ENCODE results near the gene NINJ2.
A peak's percentile ranks its signal among the peaks of the same experiment; 100 is the strongest.

Gene NINJ2

DNA sequence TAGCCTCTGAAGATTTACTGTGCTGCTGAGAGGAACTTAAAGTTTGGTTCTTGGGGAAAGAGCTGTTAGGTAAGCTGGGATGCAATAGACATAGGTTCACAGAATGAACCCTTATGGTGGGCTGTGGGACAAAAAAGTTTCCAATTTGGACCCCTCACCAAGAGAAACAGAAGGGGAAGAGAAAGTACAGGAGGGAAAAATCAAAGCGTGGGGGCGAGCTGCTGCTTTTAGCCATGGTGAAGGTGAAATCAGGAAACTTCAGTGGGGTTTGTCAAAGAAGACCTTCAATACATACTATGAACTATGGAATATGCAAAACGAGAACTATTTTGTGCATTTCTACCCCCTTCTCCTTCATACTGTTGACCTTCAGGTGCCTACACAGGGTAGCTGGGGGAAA is 10.6 kb upstream of the NINJ2 start:
- DNase-seq (ENCODE audit: low spot score): no peak

DNA sequence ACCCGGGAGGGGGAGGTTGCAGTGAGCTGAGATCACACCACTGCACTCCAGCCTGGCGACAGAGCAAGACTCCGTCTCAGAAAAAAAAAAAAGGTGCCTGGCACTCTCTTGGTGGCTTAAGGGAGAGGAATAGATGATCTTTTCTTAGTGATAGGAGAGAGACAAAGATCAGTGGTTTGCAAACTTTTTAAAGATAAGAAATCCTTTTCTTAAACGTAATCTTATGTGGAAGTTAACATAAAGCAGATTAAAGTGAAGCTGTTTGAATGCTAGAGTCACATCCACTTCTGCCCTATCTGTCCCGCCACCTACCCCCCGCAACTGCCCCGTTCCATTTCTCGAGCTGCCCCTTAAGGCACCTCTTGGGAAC is 6.3 kb upstream of the NINJ2 start:
- no peak for DNase-seq (ENCODE audit: low spot score)

DNA sequence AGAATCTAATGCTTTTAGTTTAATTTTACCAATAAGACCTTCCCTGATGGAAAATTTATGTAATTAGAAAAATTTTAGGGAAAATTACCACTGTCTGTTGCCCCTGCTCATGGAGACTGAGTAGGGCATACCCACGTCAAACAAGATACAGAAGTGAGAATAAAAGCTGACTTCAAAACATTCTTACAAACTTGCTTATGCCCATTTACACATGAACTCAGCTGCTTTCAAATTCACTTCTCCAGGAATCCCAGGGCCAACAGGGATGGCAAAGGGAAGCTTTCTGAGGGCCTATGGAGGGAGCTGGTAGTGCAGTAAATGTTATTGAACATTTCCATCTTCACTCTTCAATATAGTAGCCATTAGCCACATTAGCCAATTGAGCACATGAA is 4.8 kb upstream of the NINJ2 start:
- DNase-seq (ENCODE audit: low spot score): no peak

DNA sequence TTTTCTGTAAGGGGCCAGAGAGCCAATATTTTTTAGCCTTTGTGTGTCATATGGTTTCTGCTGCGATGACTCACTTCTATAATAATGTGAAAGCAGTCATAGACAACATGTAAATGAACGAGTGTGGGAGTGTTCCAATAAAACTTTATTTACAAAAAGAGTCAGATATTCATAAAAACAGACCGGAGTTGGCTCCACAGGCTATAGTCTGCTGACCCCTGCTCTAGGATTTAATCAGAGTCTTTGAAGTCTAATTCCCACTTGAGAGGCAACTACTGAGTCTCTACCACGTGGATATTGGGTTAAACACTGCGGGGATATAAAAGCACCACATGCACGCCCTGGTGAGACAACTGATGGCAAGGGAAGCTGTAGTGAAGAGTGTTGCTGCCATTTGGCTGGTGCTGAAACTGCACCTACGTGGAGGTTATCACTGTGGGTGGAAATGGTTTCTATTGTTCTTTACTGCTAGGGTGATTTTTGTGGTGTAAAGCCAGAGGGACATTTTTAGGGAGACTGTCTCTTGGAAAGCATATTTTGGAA is 3.6 kb upstream of the NINJ2 start:
- no peak for DNase-seq (ENCODE audit: low spot score)

DNA sequence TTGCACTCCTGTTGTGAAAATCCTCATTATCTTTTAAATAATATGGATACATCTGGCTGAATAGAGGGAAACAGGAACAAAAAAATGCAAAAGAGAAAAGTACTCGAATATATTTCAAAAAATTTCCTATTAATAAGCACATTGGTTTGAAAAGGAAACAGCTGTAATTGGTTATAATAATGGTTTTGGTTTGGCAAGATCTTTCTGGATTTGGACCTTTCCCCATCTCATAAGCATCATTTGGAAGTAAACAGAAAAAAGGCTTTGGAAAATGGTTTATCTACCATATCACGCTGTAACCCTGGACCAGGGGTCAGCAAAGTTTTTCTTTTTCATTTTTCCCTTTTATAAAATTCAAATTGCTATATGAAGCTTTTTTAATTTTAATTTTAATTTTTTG is 2.8 kb upstream of the NINJ2 start:
- no peak for DNase-seq (ENCODE audit: low spot score)

DNA sequence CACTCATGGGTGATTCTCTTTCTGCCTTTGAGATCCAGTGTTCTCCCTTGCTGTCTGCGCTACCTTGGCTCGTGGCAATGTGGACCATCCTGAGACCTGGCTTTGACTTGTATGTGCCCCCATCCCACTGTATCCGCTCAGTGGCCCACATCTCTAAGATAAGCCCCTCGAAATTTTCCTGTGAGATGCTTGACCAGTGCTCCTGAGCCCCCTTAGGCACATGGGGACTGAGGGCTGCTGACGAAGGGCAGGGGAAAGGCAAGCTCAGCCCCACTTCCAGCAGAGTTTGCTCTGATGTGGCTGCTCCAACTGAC is 1.5 kb upstream of the NINJ2 start:
- DNase-seq (ENCODE audit: low spot score): no peak

DNA sequence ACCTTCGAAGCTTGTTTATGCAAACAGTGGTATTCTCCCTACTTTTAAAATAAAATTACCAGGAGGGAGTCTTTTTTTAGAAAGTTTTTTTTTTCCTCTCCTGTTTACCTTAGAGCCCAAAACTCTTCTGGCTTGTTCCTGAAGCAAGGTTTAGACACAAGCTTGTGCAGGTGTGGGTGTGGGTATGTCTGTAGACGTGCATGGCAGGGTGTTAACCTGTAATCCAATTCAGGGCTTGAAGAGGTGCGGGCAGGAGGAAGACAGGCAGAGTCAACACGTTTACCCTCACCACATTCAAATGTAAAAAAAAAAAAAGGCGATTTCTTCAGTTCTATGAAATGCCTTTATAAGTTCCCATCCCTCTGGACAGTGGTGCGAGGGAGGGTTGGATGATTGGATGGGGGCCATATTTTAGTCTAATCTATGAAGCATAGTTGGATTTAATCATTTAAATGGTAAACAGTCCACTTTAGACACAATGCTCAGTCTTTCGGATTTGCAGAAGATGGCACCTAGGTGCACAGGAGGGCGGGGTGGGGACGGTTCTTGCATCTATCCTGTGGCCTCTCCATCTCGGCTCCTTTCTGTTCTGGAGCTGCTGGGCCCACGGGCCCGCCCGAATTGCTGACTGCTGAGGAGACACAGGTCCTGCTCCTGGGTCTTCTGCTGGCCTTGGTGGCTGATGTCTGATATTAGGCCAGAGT is 982 bp upstream of the NINJ2 start:
- no peak for DNase-seq (ENCODE audit: low spot score)

DNA sequence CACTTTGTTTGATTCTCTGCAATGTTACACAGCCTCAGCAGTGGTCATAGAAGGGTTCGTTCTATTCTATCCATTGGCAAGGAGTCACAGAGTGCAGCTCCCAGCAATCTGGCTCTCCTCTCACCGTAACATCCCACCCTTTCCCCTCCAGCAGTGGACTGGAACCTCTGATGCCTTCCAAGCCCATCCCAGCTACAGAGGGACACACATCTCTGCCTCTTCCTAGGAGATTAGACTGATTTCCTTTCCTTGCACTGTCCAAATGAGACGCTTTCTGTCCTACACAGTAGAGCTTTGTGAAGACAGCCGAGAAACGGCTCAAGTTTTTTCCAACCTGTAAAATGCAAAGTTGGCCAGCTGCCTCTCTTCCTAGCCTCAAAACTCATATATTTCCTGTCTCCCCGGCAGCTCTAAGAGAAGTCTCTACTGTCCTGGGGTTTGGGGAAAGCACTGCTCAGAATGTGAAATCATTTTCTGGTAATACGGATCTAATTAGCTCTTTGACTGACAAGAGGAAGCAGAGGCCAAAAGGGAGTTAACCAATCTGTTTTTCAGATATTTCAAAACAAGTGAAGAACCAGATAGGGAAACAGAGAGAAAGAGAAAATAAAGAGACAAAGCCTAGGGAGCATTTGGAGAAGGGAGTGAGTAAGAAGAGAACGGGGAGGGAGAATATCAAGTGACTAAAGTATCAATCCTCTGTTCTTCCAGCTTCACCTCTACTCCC is 516 bp downstream of the NINJ2 start:
- DNase-seq (ENCODE audit: low spot score): no peak

DNA sequence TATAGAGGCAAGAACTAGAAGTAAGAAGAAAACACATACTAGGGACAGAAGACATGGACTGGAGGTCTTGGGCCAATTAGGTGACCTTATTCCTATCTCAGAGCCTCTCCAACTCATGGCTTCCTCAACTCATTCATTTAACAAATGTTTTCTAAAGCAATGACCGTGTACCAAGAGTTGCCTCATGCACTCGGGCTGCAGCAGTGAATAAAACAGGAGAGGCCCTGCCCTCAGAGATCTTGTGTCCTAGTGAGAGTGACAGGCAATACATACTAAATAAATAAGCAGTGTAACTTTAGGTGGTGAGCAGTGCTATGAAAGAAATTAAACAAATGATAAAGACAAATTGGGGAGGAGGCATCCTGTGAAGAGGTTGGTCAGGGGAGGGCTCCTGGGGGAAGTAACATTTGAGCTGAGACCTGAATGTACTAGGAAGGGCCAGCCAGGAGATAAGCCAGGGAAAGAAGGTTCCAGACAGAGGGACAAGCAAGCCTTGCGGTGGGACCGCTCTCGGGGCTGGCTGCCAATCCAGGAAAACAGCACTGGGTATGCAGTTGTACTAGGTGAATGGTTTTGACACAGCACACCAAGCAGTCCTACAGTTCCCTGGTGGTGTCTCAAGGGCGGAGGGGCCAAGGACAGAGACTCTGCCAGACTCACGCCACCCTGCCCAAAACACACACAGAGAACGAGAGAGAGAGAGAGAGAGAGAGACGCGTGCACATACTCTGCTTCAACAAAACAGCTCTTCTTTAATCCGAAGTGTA is 1.3 kb downstream of the NINJ2 start:
- DNase-seq (ENCODE audit: low spot score): no peak

DNA sequence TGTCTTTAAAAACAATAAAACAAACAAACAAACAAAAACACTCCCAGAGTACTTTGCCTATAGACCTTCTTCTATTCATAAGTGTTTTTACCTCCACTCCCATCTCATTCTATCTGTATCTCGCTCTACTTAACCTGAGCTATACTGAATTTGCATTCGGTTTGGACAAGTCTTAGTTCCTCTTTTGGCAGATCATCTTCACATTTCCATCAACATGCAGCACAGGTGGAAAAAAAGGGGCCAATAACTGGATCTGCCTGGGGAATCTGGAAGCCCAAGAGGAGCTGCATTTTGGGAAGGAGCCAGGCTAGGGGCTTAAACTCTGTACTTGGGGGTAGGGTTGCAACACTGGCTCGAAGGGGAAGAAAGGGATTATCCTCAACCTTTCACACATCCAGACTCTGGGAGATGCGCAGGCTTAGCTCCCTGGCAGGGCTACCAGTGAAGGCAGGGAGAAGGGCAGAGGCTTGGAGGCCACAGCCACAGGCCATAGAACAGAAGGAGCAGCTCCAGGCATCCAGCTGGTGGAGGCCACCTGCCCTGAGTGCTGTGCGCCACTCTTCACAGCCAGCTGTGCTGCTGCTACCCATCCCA is 4.1 kb downstream of the NINJ2 start:
- no peak for DNase-seq (ENCODE audit: low spot score)

DNA sequence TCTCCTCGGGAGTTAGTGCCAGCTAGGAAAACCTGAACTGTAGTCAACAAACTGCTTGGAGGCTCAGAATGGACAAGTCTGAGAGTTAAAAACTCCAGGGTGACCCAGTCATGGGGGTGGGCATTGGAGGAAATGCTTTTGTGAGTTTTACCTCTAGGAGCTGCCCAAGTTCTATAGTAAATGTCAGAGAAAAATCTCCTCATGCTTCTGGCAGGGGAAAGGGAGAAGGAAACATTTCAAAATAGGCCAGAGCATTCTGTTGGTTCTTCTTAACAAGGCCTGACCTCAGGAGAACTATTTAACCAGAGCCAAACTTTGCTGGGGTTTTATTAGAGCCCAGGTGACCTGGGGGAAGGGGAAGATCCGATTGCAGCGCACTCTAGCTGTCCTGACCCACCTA is 12.3 kb downstream of the NINJ2 start:
- no peak for DNase-seq (ENCODE audit: low spot score)

DNA sequence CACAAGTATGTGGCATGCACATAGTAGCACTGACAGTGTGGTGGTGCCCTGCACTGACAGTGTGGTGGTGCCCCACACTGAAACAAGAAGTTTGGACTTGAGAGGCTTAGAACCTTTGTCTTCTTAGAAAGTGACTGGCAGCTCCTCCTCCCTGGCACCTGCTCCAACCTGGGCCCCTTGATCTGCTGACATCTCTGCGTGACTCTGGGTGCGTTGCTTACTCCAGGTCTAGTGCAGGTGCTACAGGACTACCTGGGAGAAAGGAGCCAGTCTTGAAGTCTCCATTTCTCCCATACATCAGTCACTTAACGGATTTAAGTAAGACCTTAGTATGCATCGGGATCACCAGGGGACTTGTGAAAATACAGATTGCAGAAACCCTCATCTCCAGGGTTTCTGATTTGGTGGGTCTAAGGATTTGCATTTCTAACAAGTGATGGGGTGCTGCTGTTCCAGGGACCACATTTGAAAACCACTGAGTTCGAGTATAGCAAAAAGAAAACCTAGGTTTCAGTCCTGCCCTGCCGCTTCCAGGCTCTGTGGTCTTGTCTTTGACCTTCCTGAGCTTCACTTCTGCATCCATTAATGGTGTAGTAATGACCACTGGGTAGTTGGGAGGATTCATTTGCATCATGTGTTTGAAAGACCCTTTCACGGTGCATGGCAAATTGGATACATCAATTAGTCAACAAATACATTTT is 15.7 kb downstream of the NINJ2 start:
- no peak for DNase-seq (ENCODE audit: low spot score)

DNA sequence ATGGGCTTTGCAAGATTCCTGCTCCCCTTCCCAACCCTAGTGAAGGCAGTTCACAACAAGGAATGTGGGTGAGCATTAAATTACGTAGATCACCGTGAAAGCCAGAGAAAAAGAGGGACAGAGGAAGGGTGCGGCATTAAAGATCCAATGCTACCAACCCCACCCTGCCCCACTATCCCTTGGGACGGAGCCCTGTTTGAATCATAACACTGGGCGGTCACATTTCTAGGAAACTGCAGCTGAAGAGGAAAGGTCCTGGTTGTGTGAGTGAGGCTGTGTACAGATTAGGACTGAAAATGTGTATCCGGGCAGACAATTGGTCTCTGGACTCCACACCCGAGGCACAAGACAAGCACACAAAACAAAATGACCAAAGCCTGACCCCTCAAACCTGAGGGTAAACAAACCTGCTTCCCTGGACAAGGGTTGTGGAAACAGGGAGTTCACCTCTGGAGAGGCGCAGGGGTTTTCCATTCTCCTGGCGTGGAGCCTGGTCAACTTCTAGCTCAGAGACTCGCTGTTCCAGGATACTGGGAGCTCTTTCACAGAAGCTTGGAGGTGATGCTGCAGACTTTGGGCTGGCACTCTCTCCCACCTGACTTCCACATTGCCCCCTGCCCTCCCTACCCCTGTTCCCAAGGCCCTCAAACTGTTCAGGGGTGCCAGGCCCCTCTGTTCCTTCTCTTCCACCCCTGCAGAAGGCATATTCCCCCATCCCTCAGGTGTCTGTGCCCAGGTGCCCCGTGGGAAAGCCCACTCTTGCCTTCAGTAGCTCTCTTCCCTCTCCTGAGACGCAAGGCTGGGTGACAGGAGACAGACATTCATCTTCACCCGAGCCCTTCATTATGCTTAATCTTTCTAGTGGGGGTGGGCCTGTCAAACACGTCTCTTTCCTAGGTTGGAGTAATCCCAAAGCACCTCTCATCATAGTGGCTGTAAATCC is 16.5 kb downstream of the NINJ2 start:
- peak; percentile 33 for DNase-seq (ENCODE audit: low spot score)

DNA sequence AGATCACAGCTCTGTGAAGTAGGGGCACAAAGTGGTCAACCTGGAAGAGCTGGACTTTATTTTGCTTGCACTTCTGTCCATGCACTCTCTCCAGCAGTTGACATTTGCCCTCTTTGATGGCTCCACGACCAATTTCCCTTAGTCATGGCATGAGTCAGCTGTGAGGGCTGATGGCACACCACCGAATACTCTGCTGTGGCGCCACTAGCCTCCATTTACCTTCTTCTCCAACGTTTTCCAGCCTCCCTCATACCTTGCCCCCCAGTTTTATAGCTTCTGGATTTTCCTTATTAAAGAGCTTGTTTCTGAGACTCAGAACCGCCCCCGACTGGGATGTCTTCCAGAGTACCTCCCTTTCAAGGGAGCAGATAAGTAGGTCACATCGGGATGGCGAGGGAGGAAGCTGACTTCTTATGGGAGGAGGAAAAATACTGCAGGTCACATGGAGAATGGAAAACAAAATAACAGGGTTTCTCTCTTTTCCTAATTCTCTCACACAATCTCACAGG is 17.6 kb downstream of the NINJ2 start:
- peak; percentile 61 for DNase-seq (ENCODE audit: low spot score)

DNA sequence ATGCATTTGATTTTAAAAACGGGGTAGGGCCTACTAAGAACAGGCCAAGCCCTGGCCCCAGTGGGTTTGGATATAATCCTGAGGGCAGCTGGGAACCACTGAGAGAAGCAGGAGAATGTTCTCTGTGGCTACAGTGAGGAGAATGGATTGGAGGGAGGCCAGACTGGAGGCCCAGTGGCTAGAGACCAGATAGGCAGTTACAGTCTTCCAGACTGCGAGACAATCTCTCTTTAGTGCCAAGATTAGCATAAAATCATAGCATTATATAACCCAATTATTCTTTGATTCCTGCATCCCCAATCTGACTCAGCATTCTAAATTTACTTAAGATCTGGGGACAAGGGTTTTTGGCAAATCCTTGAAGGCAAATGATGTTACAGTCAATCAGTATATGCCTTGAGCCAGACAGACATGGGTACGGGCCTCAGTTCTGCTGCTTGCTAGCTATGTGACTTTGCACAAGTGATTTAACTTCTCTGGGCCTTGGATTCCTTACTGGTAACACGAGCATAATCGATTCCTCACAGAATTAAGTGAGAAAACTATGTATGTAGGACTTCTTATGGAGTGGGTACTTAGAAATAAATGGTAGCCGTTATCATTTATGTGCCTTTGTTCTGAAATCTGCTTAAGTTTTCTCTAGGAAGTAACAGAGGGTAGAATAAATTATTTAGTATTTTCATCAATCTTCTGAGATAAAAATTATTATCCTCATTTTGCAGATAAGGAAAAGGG is 18.3 kb downstream of the NINJ2 start:
- DNase-seq (ENCODE audit: low spot score): peak; percentile 24

DNA sequence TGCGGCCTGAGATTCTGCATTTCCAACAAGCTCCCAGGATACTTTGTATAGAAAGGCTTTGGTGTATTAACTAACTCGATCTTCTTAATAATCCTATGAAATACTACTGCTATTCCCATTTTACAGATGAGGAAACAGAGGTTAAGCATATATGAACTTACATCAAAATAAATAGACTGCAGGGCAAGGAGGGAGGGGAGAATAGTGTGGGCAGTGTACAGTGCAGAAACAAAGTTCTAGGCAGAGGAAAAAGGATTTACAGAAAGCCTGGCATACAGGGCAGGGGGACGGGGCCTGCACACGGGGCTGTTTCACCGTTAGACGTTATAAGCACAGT is 19.0 kb downstream of the NINJ2 start:
- no peak for DNase-seq (ENCODE audit: low spot score)

DNA sequence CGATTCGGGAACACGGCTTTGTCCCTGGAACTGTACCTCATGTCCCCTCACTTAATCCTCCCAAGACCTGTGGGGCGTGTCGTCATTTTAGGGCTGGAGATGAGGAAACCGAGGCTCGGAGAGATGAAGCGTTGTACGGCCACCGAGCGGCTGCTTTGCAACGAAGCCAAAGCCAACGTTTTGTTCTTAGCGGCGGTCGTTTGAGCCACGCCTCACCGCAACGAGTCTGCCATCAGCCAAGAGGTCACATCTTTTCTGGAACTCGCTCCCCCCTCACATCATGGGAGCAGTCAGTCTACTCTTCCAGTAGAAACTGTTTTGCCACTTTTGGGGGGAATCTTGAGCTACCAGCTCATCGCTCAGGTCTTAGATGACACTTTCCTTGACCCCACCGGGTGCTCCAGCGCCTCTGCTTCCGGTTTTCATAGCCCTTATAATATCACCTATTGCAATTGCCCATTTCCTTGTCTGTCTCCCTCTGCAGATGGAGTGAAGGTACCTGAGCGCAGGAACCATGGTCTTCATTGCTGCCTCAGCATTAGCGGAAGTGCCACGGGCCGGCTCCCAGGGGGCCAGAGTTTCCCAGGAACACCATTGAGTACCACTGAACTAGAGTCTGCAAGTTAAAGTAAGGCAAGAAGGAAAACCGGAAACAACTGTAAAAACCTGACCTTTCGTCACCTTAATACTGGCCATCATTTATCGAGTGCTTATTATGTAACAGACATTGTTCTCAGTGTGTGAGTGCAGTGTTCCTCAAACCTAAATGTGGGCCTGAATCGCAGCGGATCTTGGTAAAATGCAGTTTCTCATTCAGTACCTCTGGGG is 19.6 kb downstream of the NINJ2 start:
- DNase-seq (ENCODE audit: low spot score): no peak

DNA sequence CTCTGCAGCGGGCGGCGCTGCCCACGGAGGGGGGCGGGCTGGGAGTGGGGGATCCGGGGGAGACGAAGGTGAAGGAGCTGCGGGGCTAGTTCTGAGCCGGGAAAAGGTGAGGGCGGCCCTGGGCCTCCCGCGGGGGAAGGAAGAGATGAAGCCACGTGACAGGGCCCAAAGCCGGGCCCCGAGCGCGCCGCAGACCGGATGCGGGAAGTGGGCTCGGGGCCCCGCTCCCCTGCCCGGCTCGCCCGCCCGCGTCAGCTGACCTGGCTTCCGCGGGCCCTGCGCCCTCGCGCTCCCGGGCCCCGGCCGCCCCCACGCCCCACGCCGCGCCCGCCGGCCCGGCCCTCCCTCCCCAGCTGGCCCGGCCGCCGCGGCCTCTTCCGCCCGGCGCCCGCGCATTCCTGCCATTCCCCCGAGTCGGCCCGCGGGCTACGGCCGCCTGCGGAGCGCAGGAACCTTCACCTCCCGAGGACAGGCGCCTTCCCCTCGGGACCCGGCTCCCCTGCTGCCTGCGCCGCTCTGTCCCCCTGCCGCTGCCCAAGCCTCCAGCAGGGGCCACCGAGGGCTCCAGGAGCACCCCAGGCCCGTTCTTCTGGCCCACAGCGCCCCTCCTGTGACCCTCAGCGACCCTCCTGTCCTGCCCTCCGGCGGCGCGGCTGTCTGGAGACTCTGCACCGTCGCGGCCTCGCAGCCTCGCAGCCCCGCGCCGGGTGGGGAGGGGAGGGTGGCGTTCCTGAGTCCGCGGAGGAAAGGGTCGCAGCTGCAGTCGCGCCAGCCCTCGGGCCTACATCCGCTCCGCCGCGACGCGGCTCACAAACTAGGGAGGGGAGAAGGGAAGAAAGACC is 20.4 kb downstream of the NINJ2 start:
- DNase-seq (ENCODE audit: low spot score): peak; percentile 81
